Tibial nerve (tissue), 3 donors: Measurements from ENCODE around the gene KLF11.

ENCODE experiments used
- POLR2A ChIP-seq, 2 donors: fragments of 450-650 bp; IDR thresholded peaks; one replicate each; pipeline ENCODE4 v1.6.1; 2017; ENCODE audit warnings: antibody characterized with exemption in 2 of 2, mild to moderate bottlenecking in 2 of 2, moderate library complexity in 2 of 2
- TF ChIP-seq, protein P1 (sequence below), 5 experiments: fragments of 200-600 bp in 3 of 5; fragments of 450-650 bp in 2 of 5; sonication (generic) in 3 of 5; IDR thresholded peaks; one replicate each; pipeline ENCODE4 v1.5.1; 2016 to 2019; ENCODE audit warnings: antibody characterized with exemption in 5 of 5, mild to moderate bottlenecking in 3 of 5, moderate library complexity in 2 of 5

DNA sequence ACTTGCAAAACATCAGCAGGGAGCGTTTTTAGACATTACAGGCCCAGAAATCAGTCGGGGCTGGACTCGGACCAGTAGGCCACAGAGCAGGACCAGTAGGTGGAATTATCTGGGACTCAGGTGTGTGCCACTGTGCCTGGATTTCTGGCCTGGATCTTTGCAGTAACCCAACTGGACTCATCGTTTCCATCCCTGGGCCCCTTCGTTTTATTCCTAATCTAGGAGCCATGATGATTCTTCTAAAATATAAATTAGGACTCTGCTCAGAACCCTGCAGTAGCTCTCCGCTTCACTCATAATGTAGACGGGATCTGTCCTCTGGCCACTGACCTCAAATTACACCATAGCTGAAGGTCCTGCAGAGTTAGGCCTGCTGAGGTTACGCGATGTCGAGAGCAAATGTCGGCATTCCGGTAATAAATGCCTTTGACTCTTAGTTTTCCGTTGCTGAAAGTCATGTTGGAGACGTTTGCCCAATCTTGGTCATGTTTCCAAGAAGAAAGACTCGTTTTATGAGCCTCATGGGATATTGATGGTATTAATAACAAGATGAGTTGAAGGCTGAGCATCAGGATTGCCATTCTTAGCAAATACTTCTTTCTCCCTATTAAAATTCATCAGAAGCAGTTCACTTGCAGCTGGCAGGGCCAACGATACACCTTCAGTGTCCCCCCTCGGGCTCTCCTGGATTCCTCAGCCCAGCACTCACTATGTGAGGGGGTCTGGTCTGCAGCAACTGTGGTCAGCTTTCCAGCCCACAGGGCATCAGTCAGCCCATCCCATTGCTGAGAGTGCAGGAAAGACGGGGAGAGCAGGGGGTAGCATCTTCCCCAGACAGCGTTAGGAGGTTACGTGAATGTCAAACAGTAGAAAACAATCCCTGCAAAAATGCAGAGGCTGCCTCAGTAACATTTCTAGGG is 39.9 kb upstream of the KLF11 start:
- TF ChIP-seq POLR2A (IDR thresholded peaks at IDR 0.05) = no peak
- TF ChIP-seq, protein P1, sequence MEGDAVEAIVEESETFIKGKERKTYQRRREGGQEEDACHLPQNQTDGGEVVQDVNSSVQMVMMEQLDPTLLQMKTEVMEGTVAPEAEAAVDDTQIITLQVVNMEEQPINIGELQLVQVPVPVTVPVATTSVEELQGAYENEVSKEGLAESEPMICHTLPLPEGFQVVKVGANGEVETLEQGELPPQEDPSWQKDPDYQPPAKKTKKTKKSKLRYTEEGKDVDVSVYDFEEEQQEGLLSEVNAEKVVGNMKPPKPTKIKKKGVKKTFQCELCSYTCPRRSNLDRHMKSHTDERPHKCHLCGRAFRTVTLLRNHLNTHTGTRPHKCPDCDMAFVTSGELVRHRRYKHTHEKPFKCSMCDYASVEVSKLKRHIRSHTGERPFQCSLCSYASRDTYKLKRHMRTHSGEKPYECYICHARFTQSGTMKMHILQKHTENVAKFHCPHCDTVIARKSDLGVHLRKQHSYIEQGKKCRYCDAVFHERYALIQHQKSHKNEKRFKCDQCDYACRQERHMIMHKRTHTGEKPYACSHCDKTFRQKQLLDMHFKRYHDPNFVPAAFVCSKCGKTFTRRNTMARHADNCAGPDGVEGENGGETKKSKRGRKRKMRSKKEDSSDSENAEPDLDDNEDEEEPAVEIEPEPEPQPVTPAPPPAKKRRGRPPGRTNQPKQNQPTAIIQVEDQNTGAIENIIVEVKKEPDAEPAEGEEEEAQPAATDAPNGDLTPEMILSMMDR (IDR thresholded peaks at IDR 0.05) = no peak
